Heart left ventricle (tissue), 13 donors: Measurements from ENCODE around the gene PDE11A.

Source experiments
- CTCF ChIP-seq, 12 donors: fragments of 200-600 bp; sonication (generic) in 4 of 12; IDR thresholded peaks; one replicate each; pipeline versions ENCODE4 v1.5.0 to v1.8.0; 2018 to 2022; ENCODE audit warnings: antibody characterized with exemption in 12 of 12, mild to moderate bottlenecking in 5 of 12
- POLR2A ChIP-seq, 2 donors: fragments of 450-650 bp; IDR thresholded peaks; one replicate each; pipeline ENCODE4 v1.6.1; 2017; ENCODE audit warnings: antibody characterized with exemption in 2 of 2, mild to moderate bottlenecking in 2 of 2, moderate library complexity in 2 of 2
- donor health status: ischemic (EF 13 %, LVEDD 7.1; RV severe dilation, severe dysfunction).
- donor health status: DM: no; HTN: yes; CAD: no.
- donor health status: DM: no; HTN: no; CAD: no.
- donor health status: ischemic (EF 25% LVEDD 6.9; RV normal size, moderate dysfunction).
- donor health status: ischemic (EF 25% LVEDD 5.7; RV mildly dilated, moderate dysfunction).
- donor health status: ischemic (EF 35%, LVEDD 5.7; RV mildly dilated, moderate dysfunction).
- donor health status: nonischemic (EF 11% LVEDD 7.7; RV severe dilation, severe dysfunction).
- donor health status: DM: yes; HTN: yes; CAD: no.
- donor health status: PGD.
- donor health status: ischemic (EF 29% LVEDD 5.4; RV normal size, mild dysfunction).
- donor health status: nonischemic (EF 23%, LVEDD 6.1; RV moderate dilation, normal function).

- TF ChIP-seq CTCF (IDR thresholded peaks at IDR 0.05) = no peak
- TF ChIP-seq POLR2A (IDR thresholded peaks at IDR 0.05) = no peak
Measured at GRCh38 chr2:177843188-177843587, 229.4 kb downstream of the PDE11A start.
